CD4-positive, alpha-beta T cell treated with Interleukin-1 beta for 1 hour (primary cell): Measurements from ENCODE around the gene PPP4C.
A peak's percentile ranks its signal among the peaks of the same experiment; 100 is the strongest.
"Not testable (repeated sequence)": the region's sequence is repeated elsewhere in the genome, so short reads cannot be mapped to it uniquely, and the experiment has no call there.

ENCODE experiments used
- DNase-seq, 2 donors: peaks; one replicate each; pipeline ENCODE4 v3.0.0-alpha.2; 2020 to 2022

PPP4C gene

GRCh38 chr16:30075503-30076275 is at the start of gene PPP4C:
Gene PPP4C, plus strand, starts transcription at chr16:30075994. Its CDS starts 384 bp downstream, at chr16:30076378.
- DNase-seq = peak; percentile 88 to 89

- no peak for DNase-seq
Measured at GRCh38 chr16:30026449-30026848, 49.3 kb upstream of the PPP4C start.

- no peak for DNase-seq
Measured at GRCh38 chr16:30027588-30028437, 48.0 kb upstream of the PPP4C start.

GRCh38 chr16:30028438-30029076 is 47.2 kb upstream of the PPP4C start:
- DNase-seq = no peak

GRCh38 chr16:30030011-30030685 is 45.6 kb upstream of the PPP4C start:
- DNase-seq = no peak

- no peak for DNase-seq
Measured at GRCh38 chr16:30030841-30031413, 44.9 kb upstream of the PPP4C start, which contains the start of gene TLCD3B. Gene TLCD3B, minus strand, starts transcription at chr16:30031271. Its CDS starts 744 bp downstream, at chr16:30030527.

- no peak for DNase-seq
Measured at GRCh38 chr16:30031477-30031918, 44.3 kb upstream of the PPP4C start.

GRCh38 chr16:30032083-30032819 is 43.5 kb upstream of the PPP4C start:
- DNase-seq = peak; percentile 59 to 73

GRCh38 chr16:30033270-30033669 is 42.5 kb upstream of the PPP4C start:
- DNase-seq = no peak

- no peak for DNase-seq
Measured at GRCh38 chr16:30040221-30040620, 35.6 kb upstream of the PPP4C start.

GRCh38 chr16:30040690-30041089 is 35.1 kb upstream of the PPP4C start:
- not testable (repeated sequence) for DNase-seq

- peak in 1 of 2 donors; percentile 50 for DNase-seq
Measured at GRCh38 chr16:30041841-30042240, 34.0 kb upstream of the PPP4C start.

- no peak for DNase-seq
Measured at GRCh38 chr16:30046178-30046577, 29.6 kb upstream of the PPP4C start.

GRCh38 chr16:30046588-30046987 is 29.2 kb upstream of the PPP4C start:
- no peak for DNase-seq

GRCh38 chr16:30049871-30050270 is 25.9 kb upstream of the PPP4C start:
- no peak for DNase-seq

- DNase-seq = no peak
Measured at GRCh38 chr16:30051518-30051917, 24.3 kb upstream of the PPP4C start.

- DNase-seq = peak; percentile 88 to 89
Measured at GRCh38 chr16:30052671-30053372, 23.0 kb upstream of the PPP4C start.

GRCh38 chr16:30053376-30054015 is 22.3 kb upstream of the PPP4C start:
- DNase-seq = no peak

GRCh38 chr16:30054451-30054850 is 21.3 kb upstream of the PPP4C start:
- no peak for DNase-seq

GRCh38 chr16:30054959-30055553 is 20.7 kb upstream of the PPP4C start:
- peak; percentile 44 to 53 for DNase-seq
